Left kidney (tissue), 8 donors: ENCODE data around the gene OR2A42. TPM values are rescaled to one million over a fixed set of nuclear protein-coding genes. Genes with fewer than 3 reads are reported as not detected.
"Not testable (repeated sequence)": the region's sequence is repeated elsewhere in the genome, so short reads cannot be mapped to it uniquely, and the experiment has no call there.

Experiments
- DNase-seq: peaks from one replicate; pipeline ENCODE4 v3.0.0-alpha.2; 2013
- long read RNA-seq, 8 donors: transcript quantifications; one replicate each; lab custom pipeline, GENCODE V29; 2026
- polyA plus RNA-seq: library from polyadenylated mRNA; unstranded; fragments of 120-200 nt; gene quantifications from one replicate; pipeline ENCODE4 v1.2.1, GENCODE V29; 2013; ENCODE audit not compliant: insufficient read length

OR2A42 gene
- 1.8 TPM for polyA plus RNA-seq
- long read RNA-seq, donor 1 = 0 reads
- long read RNA-seq, donor 2, partial matches to known transcripts = 7 of 8 reads
- long read RNA-seq, donor 2, other reads (novel, unspliced or antisense) = 0 of 8 reads
- long read RNA-seq, donor 3, partial matches to known transcripts = 0 of 1 reads
- long read RNA-seq, donor 3, other reads (novel, unspliced or antisense) = 0 of 1 reads
- long read RNA-seq, donor 4 = 0 reads
- long read RNA-seq, donor 5 = 0 reads
- long read RNA-seq, donor 6 = 0 reads
- long read RNA-seq, donor 7 = 0 reads
- long read RNA-seq, donor 8 = 0 reads

- DNase-seq = not testable (repeated sequence)
These were observed at the start of gene OR2A42 for GRCh38 chr7:144239365-144239764. TSS of gene OR2A42 (minus strand) at chr7:144239605. CDS start at chr7:144232843, 6,762 bp downstream.

DNA sequence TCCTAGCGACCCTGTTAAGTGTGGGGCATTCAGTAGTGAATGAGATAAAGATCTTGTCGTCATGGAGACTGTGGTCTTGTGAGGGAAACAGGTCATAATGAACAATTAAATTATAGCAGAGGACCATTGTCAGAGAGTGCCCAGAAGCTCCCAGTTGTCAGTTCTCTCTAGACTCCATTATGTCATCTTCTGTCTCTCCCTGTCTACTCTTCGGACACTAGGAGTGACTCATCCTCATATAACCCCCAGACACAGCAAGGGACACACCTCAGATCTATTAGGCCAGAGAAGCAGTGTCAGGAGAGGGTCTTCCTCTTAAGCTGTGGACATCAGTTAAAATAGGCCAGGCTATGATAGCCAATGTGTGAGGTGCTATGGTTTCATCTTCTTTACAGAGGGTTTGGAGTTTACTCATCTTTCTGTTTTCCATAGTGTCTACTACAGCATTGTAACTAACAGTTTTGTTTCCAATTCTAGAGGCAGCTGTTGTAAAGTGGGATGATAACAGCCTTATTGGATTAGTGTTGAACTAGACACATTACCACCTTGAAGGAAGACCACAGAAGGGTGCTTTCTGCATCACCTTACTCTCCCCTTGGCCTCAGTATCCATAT lies 47.9 kb upstream of the OR2A42 start:
- DNase-seq = not testable (repeated sequence)

- not testable (repeated sequence) for DNase-seq
These were observed 44.3 kb upstream of the OR2A42 start for GRCh38 chr7:144283716-144284115.

DNA sequence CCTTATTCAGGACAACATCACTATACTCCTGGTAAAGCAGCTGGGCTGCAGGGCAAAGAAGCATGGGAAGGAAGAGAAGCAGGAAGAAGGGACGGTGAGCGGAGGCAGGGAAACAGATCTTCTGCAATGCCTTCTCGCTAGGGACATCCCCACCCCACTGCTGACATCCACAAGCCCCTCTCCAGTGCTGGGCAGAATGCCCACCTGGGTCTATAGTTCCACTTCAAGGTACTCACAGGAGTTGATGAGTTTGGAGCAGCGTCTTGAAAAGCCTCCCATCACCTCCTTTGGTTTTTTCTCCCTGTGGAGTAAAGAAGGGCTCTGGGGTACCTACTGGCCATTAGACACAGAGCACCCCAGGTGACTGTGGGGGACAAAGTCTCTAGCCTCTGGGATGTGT lies 43.1 kb upstream of the OR2A42 start:
- not testable (repeated sequence) for DNase-seq

GRCh38 chr7:144281981-144282380 lies 42.6 kb upstream of the OR2A42 start:
- not testable (repeated sequence) for DNase-seq

DNA sequence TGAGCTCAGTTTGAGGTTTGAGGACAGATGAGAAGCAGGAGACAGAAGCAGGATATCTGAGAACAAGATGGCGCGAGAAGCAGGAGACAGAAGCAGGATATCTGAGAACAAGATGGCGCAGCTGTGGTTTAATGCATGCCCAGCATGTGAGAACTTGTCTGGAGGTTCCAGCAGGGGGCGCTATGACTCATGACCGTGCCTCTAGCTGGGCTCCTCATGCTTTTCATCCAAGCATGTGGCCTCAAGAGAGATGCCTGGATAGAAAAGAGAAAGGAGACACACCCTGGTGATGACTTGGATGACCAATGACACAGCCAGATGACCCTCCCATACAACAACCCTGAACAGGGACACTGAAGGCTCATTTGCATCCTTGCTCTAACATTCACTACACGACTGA lies 40.6 kb upstream of the OR2A42 start:
- DNase-seq = not testable (repeated sequence)

DNA sequence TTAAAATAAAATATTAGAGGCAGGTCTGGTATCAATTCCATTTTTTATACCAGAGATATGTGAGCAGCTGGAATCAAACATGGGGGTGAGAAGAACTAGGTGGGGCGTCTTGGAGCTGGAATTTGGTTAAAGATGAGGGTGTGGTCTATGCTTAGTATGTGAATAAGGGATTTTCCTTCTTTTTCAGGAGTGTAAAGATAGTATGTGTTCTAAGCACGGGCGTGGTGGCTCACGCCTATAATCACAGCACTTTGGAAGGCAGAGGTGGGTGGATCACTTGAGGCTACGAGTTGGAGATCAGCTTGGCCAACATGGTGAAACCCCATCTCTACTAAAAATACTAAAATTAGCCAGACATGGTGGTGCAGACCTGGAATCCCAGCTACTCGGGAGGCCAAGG lies 35.9 kb upstream of the OR2A42 start:
- not testable (repeated sequence) for DNase-seq

GRCh38 chr7:144269188-144269587 lies 29.8 kb upstream of the OR2A42 start, which contains the start of gene CTAGE8:
TSS of gene CTAGE8 (minus strand) at chr7:144269288. CDS start at chr7:144269250, 38 bp downstream.
- not testable (repeated sequence) for DNase-seq

DNA sequence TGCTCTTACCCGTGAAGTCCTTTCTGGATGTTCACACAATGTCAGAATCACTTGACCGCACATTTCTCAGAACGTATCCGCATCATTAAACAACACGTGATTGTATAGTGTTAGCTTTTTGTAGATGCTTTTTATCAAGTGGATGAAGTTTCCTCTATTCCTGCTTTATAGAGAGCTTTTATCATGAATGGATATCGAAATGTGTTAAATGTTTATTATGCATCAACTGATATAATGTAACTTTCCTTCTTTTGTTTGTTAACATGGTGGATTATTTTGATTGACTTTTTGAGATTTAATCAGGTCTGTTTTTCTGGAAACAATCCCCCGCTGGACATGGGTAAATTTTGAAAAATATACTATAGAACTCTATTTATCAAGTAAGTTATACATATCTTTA lies 25.3 kb upstream of the OR2A42 start, which contains the start of gene OR2A7:
TSS of gene OR2A7 (minus strand) at position 101 of the 400 bp plus-strand sequence. CDS start 5,164 bp downstream, outside the sequence.
- not testable (repeated sequence) for DNase-seq

DNA sequence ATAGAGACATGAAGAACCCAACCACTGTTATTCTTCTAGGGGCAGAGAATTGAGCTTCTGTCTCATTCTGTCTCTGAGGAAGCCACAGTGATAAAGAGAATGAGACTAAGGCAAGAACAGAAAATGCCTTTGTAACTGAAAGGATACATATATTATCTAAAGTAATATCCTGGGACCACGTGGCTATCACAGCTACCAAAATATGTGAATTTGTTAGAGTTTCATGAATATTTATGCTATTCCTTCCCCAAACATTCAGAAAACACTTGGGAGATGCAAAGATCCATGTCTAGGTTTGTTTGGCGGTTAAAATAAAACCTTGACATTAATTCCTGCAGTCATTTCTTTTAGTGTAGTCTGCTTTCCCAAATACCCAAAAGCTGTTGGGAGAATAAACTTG lies 22.7 kb upstream of the OR2A42 start:
- DNase-seq = not testable (repeated sequence)

DNA sequence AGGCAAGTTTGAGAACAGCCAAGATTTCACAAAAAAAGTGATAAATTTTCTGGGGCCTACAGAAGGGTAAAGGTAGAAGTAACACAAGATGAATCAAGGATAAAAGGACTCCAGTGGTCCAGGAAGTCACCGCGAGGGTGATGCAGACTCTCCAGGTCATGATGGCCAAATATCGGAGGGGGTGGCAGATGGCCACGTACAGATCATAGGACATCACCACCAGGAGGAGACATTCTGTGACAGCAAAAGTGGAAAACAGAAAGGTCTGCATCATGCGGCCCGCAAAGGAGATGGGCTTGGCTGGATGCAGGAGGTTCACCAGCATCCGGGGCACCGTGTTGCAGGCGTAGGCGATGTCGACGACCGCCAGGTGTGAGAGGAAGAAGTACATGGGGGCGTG lies 19.7 kb upstream of the OR2A42 start:
- not testable (repeated sequence) for DNase-seq

- no peak for DNase-seq
These were observed 16.7 kb upstream of the OR2A42 start for GRCh38 chr7:144256112-144256511.

- DNase-seq = no peak
These were observed 16.1 kb upstream of the OR2A42 start for GRCh38 chr7:144255471-144255897.

DNA sequence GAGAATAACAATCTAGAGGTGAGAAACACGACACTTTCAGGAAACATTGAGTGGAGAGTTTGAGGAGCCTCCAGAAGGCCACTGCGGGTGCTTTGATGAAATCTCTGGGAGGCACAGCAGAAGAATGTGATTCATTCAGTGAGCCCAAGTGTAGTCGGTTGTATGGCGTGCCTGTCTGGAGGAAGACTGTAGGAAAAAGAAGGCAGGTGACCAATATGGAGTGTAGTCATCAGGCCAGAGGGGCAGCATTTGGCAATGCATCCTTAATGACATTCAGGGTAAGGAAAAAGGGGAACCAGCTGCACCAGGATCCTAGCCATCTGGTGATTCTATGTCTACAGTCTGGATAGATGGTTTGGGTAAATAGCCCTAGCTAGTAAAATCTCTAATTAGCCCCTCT lies 12.9 kb upstream of the OR2A42 start:
- DNase-seq = not testable (repeated sequence)

GRCh38 chr7:144247674-144248330 lies 8.4 kb upstream of the OR2A42 start:
- DNase-seq = not testable (repeated sequence)

DNA sequence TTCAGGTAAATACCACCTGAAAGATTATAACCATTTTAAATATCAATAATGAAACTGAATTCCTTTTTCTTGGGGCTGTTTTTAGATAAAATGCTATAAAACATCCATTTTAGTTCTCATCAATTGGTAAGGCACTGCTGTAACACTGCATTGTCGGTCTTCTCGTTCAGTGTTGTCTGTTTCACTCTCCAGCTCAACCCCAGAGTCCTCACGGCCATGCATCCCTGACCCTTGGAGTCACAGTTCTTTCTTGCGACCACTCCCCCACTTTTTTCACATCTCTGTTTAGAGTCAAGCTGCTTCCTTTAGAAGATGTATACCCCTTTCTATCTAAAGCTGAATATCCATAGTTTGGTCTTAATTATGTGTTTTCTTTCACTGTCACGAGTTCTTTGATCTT lies 7.6 kb upstream of the OR2A42 start:
- DNase-seq = not testable (repeated sequence)

- DNase-seq = not testable (repeated sequence)
These were observed 6.0 kb upstream of the OR2A42 start for GRCh38 chr7:144245372-144245771.

GRCh38 chr7:144238530-144239082 lies 799 bp downstream of the OR2A42 start:
- DNase-seq = not testable (repeated sequence)

DNA sequence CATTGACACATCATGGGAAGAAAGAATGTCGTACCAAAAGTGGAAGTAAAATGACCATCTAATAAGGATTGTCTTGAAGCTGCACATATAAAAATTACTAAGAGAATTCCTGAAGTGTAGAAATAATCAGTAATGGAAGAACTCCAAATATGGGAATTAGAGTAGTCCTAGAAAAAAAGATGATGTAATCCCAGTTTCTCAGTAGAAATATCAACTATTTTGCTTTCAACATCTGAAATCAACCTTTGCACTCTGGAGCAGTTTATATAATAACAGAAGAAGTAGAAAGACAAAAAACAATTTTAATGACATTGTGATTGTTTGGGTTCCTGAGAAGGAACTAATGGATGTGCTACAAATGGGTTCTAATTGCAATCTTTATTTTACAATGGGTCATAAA lies 6.4 kb downstream of the OR2A42 start:
- DNase-seq = not testable (repeated sequence)

- DNase-seq = not testable (repeated sequence)
These were observed 8.4 kb downstream of the OR2A42 start for GRCh38 chr7:144231027-144231426.

DNA sequence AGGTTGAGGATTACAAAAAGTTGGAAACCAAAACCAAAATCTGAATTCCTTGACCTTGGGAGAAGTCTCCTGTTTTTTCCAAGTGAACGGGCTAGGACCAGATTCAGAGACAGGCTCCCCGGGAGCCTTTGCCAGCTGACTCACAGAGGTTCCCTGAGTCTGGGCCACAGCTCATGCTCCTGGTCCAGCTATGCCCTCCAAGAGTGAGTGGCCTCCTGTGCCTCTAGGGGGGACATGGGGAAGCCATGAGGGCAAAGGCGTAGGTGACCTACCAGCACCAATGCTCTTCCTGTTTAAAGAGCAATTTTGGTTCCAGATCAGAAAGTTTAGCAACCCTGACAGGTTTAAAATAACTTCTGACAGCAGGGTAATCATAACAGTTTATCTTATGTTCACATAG lies 10.6 kb downstream of the OR2A42 start:
- not testable (repeated sequence) for DNase-seq

- DNase-seq = not testable (repeated sequence)
These were observed 12.5 kb downstream of the OR2A42 start for GRCh38 chr7:144226866-144227265.
